GM20000 (cell line): ENCODE measurements around the gene MIA.
"Not testable (repeated sequence)": the region's sequence is repeated elsewhere in the genome, so short reads cannot be mapped to it uniquely, and the experiment has no call there.

Experiments
- DNase-seq: peaks from one replicate; pipeline ENCODE4 v3.0.0; 2012; ENCODE audit warnings: low spot score
- TF ChIP-seq, protein P1 (sequence below): IDR thresholded peaks from 2 replicates; pipeline ENCODE4 v1.5.1; 2012; ENCODE audit warnings: mild to moderate bottlenecking, control low read depth; ENCODE audit errors: extremely low read depth, missing control alignments

The MIA gene

GRCh38 chr19:40762754-40763470 lies 12.4 kb upstream of the MIA start:
- TF ChIP-seq, protein P1, sequence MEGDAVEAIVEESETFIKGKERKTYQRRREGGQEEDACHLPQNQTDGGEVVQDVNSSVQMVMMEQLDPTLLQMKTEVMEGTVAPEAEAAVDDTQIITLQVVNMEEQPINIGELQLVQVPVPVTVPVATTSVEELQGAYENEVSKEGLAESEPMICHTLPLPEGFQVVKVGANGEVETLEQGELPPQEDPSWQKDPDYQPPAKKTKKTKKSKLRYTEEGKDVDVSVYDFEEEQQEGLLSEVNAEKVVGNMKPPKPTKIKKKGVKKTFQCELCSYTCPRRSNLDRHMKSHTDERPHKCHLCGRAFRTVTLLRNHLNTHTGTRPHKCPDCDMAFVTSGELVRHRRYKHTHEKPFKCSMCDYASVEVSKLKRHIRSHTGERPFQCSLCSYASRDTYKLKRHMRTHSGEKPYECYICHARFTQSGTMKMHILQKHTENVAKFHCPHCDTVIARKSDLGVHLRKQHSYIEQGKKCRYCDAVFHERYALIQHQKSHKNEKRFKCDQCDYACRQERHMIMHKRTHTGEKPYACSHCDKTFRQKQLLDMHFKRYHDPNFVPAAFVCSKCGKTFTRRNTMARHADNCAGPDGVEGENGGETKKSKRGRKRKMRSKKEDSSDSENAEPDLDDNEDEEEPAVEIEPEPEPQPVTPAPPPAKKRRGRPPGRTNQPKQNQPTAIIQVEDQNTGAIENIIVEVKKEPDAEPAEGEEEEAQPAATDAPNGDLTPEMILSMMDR = no peak
- no peak for DNase-seq

DNA sequence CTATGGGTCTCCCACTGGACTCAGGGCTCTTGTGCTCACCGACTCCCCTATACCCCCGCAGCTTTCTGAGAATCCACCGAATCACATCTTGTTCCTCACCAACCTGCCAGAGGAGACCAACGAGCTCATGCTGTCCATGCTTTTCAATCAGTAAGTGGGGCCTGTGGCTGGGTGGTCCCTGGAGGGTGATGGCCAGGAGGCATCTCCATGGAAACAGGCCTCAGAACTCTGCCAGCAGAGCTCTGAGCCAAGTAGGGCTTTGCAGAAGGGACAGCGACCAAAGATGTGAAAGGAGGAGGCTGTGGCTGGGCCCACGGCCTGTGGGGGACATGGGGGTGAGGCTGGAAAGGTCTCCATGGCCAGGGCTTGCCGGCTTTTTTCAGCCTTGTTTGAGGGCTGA lies 11.8 kb upstream of the MIA start:
- no peak for DNase-seq
- TF ChIP-seq, protein P1 = no peak

DNA sequence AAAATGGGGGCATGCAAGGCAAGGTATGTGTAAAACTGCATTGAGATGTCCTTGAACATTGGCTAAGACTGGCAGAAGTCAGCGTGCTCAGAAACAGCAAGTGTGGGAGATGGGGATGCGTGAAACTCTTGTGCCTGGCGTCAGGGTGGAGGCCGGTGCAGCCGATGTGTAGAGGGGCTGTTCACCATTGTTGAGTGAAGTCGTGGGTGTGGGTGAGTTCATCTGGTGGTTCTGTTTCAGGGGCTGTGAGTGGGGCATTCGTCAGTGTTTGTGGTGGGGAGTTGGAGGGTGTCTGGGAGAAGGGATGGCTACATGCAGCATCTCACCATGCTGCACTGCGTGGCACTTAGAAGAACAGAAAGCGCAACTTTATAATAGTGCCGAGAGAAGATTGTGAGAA lies 11.4 kb upstream of the MIA start:
- TF ChIP-seq, protein P1 = no peak
- DNase-seq = no peak

- DNase-seq = not testable (repeated sequence)
These were observed 8.9 kb upstream of the MIA start for GRCh38 chr19:40766385-40766784.

GRCh38 chr19:40768869-40769268 lies 6.5 kb upstream of the MIA start:
- TF ChIP-seq, protein P1 = no peak
- DNase-seq = no peak

DNA sequence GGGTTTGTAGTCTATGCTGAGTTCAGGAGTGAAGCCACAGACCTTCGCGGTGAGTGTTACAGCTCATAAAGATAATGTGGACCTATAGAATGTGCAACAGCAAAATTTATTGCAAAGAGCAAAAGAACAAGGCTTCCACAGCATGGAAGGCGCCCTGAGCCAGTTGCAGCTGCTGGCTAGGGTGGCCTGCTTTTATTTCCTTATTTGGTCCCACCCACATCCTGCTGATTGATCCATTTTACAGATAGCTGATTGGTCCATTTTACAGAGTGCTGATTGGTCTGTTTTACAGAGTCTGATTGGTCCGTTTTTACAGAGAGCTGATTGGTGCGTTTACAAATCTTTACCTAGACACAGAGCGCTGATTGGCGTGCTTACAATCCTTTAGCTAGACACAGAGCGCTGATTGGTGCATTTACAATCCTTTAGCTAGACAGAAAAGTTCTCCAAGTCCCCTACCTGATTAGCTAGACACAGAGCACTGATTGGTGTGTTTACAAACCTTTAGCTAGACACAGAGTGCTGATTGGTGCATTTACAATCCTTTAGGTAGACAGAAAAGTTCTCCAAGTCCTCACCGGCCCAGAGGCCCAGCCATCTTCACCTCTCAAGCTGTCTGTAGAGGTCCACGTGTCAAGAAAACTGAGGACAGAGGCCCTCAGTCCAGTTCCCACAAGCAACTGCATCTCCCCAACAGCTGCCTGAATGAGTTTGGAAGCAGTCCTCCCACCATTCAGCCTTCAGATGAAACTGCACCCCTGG lies 4.0 kb upstream of the MIA start:
- not testable (repeated sequence) for DNase-seq

GRCh38 chr19:40775632-40776022 lies 306 bp downstream of the MIA start:
- TF ChIP-seq, protein P1 = no peak
- no peak for DNase-seq

GRCh38 chr19:40776364-40776763 lies 1.0 kb downstream of the MIA start:
- DNase-seq = no peak
- TF ChIP-seq, protein P1 = no peak
